ENCODE measurements around the gene PLPP3. TPM values are rescaled to one million over a fixed set of nuclear protein-coding genes. Genes with fewer than 3 reads are reported as not detected.

The PLPP3 gene
- total RNA-seq, 4 donors from 2014 or later: 127 to 502 (median 297) TPM

DNA sequence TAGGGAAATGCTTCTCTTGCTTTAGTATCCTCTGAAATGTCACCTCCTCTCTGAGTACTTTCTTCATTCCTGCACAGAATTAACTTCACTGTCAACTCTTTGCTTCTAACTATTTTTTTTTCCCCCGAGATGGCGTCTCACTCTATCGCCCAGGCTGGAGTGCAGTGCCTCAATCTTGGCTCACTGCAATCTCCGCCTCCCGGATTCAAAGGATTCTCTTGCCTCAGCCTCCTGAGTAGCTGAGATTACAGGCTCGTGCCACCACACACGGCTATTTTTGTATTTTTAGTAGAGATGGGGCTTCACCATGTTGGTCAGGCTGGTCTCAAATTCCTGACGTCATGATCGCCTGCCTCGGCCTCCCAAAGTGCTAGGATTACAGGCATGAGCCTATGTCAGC lies 1.4 kb upstream of the PLPP3 start:
- ATAC-seq (ENCODE audit: low FRiP score) (no peak), DNase-seq (ENCODE audit: low spot score) (no peak)
- no peak for TF ChIP-seq CTCF (IDR thresholded peaks at IDR 0.05)

DNA sequence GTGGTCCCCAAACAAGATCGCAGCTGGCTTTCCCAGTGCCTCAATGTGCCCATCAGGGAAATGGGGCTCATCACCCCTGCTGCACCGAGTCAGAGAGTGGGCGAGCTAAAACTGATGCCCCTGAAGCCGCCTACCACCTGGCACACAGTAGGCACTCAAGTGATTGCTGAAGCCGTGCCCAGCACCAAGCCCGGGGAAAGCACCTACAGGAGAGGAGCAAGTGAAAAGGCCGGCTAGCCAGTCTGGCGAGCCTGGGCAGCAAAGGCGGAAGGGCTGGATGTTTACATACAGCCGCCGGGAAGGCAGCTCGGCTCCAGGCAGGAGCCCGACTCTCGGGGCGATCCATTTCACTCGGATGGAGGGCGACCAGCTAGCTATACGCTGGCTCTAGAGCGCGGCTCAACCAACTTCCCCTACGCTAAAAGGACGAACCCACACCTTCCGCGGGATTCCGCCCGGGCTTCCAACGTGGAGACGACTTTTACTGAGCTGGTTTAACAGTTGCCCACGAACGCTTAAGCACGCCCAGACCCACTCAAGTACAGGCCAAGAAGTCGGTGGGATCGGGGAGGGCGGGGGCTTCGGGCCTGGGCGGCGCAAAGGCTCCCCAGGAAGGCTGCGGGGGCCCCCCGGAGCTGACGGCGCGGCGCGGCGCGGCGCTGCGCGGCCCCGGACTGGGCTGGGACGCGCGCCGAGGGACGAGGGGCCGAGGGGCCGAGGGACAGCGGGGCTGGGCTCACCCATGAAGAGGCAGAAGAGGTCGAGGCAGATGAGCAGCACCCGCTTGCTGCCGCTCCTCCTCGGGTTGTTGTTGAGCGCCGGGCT lies 1.0 kb downstream of the PLPP3 start:
- DNase-seq (ENCODE audit: low spot score) (no peak), ATAC-seq (ENCODE audit: low FRiP score) (peak; percentile 53)
- TF ChIP-seq CTCF (IDR thresholded peaks at IDR 0.05): no peak

DNA sequence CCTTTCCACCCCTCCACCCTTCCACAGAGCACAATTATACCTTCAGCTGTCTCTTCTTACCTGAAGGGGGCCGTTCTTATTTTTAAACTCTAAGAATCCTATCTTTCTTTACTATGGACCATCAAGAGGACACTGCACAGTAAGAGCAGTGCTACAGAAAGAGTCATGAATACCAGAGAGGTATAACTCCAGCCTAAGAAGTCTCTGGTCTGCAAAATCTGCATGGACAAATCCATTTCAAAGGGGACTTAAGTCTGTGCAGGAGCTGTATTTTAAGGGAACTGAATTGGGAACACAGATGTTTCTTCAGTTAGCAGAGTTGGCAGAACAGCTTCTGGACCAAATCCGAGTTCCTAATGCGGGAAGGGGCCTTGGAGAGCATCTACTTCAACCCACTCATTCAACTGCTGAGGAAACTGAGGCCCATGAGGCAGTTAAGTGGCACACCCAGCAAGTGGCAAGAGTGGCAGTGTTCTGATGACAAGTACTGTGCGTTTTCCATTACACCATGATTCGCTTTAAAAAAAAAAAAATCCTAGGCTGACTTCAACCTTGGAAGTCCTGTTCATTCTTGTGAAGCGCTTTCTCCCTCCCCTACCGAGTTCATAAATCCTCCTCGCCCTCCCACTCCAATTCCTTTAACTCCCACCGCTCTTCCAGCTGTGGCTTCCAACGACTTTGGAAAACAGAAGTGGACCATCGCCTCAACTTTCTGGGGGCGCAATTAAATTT lies 1.8 kb downstream of the PLPP3 start:
- ATAC-seq (ENCODE audit: low FRiP score) (no peak), DNase-seq (ENCODE audit: low spot score) (no peak)
- no peak for TF ChIP-seq CTCF (IDR thresholded peaks at IDR 0.05)

DNA sequence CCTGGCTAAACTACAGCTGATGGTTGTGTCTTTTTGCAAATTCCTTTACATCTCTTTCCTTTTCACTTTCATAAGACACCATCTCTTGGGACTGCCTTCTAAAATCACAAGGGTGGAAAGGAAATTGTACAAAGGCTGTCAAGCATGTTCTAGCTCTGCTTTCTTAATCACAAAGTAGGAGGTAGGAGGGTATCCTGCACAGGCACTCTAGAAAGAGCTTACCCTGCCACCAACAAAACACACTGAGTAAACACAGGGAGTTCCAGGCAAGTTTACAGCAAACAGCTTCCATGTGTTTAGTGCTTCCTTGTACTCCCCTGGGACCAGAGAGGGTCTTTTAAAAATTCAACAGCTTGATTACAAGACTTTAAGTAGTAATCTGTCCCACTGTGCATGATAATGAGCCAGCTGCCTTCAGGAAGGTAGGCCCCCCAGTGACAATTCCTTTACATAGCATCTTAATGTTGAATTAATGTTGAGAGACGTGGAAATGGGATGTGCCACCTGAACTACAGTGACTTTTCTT lies 2.4 kb downstream of the PLPP3 start:
- TF ChIP-seq CTCF (IDR thresholded peaks at IDR 0.05): no peak
- ATAC-seq (ENCODE audit: low FRiP score) (no peak), DNase-seq (ENCODE audit: low spot score) (no peak)

- TF ChIP-seq CTCF (IDR thresholded peaks at IDR 0.05): no peak
- ATAC-seq (ENCODE audit: low FRiP score) (no peak), DNase-seq (ENCODE audit: low spot score) (no peak)
These were observed 3.5 kb downstream of the PLPP3 start for GRCh38 chr1:56575865-56576264.

- DNase-seq (ENCODE audit: low spot score) (no peak), ATAC-seq (ENCODE audit: low FRiP score) (no peak)
- TF ChIP-seq CTCF (IDR thresholded peaks at IDR 0.05): no peak
These were observed 4.6 kb downstream of the PLPP3 start for GRCh38 chr1:56574794-56575193.

Data from omental fat pad (tissue), 4 donors.